Upper lobe of right lung (tissue), 1 donor: ENCODE results near the gene PRKCA. TPM values are rescaled to one million over a fixed set of nuclear protein-coding genes. Genes with fewer than 3 reads are reported as not detected.

Experiments
- ATAC-seq: fragments of 200-7000 bp; cut with Tn5 transposase; one replicate; pipeline ENCODE4 v1.9.1; 2020; ENCODE audit warnings: mild to moderate bottlenecking, moderate library complexity
- DNase-seq: peaks from one replicate; pipeline ENCODE4 v3.0.0-alpha.2; 2020
- H3K27ac ChIP-seq: fragments of 200-600 bp; one replicate; pipeline ENCODE4 v1.8.0; 2022
- H3K27me3 ChIP-seq: fragments of 200-600 bp; one replicate; pipeline ENCODE4 v1.8.0; 2022; ENCODE audit warnings: mild to moderate bottlenecking
- H3K36me3 ChIP-seq: fragments of 200-600 bp; one replicate; pipeline ENCODE4 v1.8.0; 2022
- H3K4me1 ChIP-seq: fragments of 200-600 bp; one replicate; pipeline ENCODE4 v1.8.0; 2022
- H3K4me3 ChIP-seq: fragments of 200-600 bp; one replicate; pipeline ENCODE4 v1.8.0; 2022; ENCODE audit warnings: mild to moderate bottlenecking
- H3K9me3 ChIP-seq: fragments of 200-600 bp; one replicate; pipeline ENCODE4 v1.8.0; 2022
- CTCF ChIP-seq: fragments of 200-600 bp; IDR thresholded peaks from one replicate; pipeline ENCODE4 v1.8.0; 2022; ENCODE audit warnings: antibody characterized with exemption
- intact Hi-C: fragments of 100-400 bp; cut with DNase I; formaldehyde crosslinking; loops from one replicate; pipeline ENCODE4 v1.11.0; 2022
- total RNA-seq: library from RNA; stranded (reverse); fragmentation: NEBNext Ultra II Directional; extraction: Animal tissue kit (Norgen Biotek cat#: 25700); gene quantifications from one replicate; pipeline ENCODE4 v1.2.1, GENCODE V29; 2021
- donor health status: DM: no; HTN: yes; CAD: no; lungs with severe emphysema.

PRKCA gene
- total RNA-seq, 1 donor from 2014 or later = 43.4 TPM

DNA sequence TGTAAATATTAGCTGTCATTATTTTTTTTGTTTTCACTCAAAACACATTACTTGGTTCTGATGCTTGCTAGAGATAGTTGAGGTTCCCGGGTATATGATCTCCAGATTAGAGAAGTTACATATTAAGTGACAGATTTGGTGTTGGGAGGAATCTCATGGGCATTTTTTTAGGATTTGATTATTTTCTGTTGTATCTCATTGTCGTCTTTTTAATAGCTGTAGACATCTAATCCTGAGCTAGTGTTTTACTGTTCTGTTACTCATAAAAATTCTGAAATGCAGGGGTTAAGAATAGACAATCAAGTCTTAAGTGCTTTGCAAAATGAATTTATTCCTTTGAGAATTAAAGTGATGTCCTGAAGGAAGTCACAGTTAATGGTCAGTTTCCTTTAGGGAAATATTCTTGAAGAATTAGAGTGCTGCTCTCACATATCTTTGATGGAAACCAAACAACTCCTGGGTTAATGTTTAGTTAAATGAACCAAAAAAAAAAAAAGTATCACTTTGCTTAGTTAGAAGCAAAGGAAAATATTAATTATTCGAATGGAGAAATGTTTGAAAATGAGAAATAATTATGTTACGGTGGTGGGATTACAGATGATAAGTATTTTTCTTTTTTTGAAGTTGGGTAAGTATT lies 280.8 kb downstream of the PRKCA start:
- H3K4me3 ChIP-seq = no peak overlapping the region
- no peaks in the 10 kb centered on the region for H3K36me3 ChIP-seq
- ATAC-seq (no peak), DNase-seq (no peak)
- no peaks in the 10 kb centered on the region for H3K27me3 ChIP-seq
- peaks cover 36% of the 10 kb centered on the region for H3K4me1 ChIP-seq
- no peak overlapping the region for H3K27ac ChIP-seq
- intact Hi-C loops = no loop called here
- H3K9me3 ChIP-seq = no peaks in the 10 kb centered on the region
- TF ChIP-seq CTCF = no peak

DNA sequence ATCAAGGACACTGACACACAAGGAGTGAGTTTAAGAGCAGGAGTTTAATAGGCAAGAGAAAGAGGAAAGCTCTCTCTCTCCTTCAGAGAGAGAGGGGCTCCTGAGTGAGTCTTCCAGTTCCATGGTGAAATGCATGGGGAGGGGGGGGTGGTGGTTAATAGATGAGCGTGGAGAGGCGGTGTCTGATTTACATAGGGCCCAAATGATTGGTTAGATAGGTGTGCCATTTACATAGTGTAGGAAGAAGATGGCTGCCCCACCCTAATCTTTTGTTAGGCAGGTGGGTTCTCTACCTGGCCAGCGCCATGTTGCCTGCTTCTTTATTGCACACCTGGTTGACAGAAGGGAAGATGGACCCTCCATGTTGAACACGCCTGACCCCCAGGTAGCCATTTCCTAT lies 282.5 kb downstream of the PRKCA start:
- no peak overlapping the region for H3K4me3 ChIP-seq
- intact Hi-C loops = no loop called here

GRCh38 chr17:66585472-66585871 lies 283.1 kb downstream of the PRKCA start:
- intact Hi-C loops = no loop called here
- ATAC-seq (no peak), DNase-seq (no peak)
- Histone ChIP-seq H3K27me3 (no peaks in the 10 kb centered on the region), H3K4me1 (peaks cover 18% of the 10 kb centered on the region), H3K27ac (no peak overlapping the region), H3K9me3 (no peaks in the 10 kb centered on the region), H3K36me3 (no peaks in the 10 kb centered on the region), H3K4me3 (no peak overlapping the region)
- TF ChIP-seq CTCF = no peak

More for the DNA sequence above, 282.5 kb downstream of the PRKCA start:
- no peak for TF ChIP-seq CTCF
- Histone ChIP-seq H3K27me3 (no peaks in the 10 kb centered on the region), H3K36me3 (no peaks in the 10 kb centered on the region), H3K9me3 (no peaks in the 10 kb centered on the region), H3K4me1 (peaks cover 19% of the 10 kb centered on the region), H3K27ac (no peak overlapping the region)
- DNase-seq (no peak), ATAC-seq (no peak)

- intact Hi-C loops = no loop called here
- ATAC-seq (no peak), DNase-seq (no peak)
- no peaks in the 10 kb centered on the region for H3K9me3 ChIP-seq
- H3K27me3 ChIP-seq = no peaks in the 10 kb centered on the region
- TF ChIP-seq CTCF = no peak
- H3K27ac ChIP-seq = no peak overlapping the region
- no peaks in the 10 kb centered on the region for H3K36me3 ChIP-seq
- H3K4me3 ChIP-seq = no peak overlapping the region
- no peaks in the 10 kb centered on the region for H3K4me1 ChIP-seq
Observed at GRCh38 chr17:66589892-66590291, 287.5 kb downstream of the PRKCA start.

DNA sequence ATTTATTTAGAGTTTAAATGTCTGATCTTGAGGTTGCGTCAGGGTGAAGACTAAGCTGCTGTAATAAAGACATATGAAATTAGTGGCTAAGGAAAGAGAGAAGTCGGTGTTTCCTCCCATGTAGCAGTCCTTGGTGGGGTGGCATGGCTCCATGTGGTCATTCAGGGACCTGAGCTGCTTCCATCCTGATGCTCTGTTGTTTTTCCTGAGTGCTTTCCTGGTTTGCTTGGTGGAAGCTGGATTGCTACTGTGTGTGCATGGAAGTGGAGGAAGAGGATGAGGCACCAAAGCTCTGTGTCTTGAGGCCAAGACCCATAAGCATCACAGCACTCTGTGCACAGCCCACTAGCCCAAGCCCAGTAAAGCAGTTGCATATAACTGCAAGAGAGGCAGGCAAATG lies 290.7 kb downstream of the PRKCA start:
- Histone ChIP-seq H3K4me3 (no peak overlapping the region), H3K36me3 (no peaks in the 10 kb centered on the region), H3K9me3 (no peaks in the 10 kb centered on the region), H3K4me1 (no peaks in the 10 kb centered on the region), H3K27ac (no peak overlapping the region), H3K27me3 (no peaks in the 10 kb centered on the region)
- no peak for TF ChIP-seq CTCF
- DNase-seq (no peak), ATAC-seq (no peak)
- intact Hi-C loops = no loop called here

DNA sequence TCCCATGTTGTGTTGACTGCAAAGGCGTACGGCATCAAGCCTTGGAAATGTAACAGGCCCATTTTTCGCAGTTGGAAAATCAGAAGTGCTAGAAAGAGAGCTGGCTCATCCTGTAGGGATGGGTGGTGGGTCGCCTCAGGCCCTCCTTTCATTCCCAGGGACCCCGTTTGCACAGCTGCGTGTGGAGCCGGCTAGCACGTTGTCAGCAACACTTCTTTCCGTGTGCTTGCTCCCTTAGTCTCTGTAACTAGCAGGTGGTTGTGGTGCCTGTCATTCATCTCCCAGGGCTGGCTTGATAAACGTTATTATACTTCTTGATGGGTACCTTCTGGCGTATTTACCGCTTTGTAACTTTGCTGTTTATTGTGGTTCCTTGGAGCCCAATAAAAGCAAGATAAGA lies 293.5 kb downstream of the PRKCA start:
- H3K4me1 ChIP-seq = no peaks in the 10 kb centered on the region
- no peak overlapping the region for H3K27ac ChIP-seq
- H3K27me3 ChIP-seq = no peaks in the 10 kb centered on the region
- DNase-seq (no peak), ATAC-seq (no peak)
- intact Hi-C loops = no loop called here
- H3K4me3 ChIP-seq = no peak overlapping the region
- no peak for TF ChIP-seq CTCF
- H3K9me3 ChIP-seq = no peaks in the 10 kb centered on the region
- no peaks in the 10 kb centered on the region for H3K36me3 ChIP-seq
